ENCODE data around the gene GRIN2C.

GRIN2C gene

DNA sequence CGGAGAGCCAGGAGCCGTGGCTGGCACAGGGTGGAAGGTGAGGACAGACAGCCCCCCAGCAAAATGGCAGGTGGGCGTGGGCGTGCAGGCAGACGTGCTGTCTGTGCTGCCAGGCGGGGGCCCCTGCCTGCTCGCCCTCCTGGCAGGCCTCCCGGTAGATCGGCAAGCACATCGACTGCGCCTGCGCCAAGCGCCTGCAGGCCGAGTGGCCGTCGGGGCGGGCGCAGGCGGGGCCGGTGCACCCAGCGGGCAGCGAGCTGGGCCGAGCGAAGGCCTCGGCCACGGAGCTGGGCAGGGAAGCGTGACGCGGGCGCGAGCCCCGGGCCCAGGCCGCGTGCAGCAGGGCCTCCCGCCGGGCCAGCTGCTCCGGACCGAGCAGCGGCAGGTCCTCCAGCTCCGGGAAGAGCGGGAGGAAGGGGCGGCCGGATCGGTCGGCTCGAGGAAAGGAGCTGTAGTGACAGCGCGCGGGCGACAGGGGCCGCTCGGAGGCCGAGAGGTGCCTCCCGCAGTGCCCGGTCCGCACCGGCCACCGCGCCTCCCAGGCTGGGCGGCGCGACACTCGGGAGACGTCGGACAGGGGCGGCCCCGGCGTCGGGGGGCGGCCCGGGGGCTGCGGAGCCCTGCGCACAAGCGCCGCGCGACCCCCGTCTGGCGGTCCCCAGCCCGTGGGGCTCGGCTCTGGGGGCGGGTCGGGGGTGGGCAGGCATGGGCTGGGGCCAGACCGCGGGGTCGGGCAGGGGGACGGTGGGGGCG, 16.9 kb downstream of the GRIN2C start:
- no peak for DNase-seq

- DNase-seq, result no peak
Measured at GRCh38 chr17:74842146-74842598, 17.5 kb downstream of the GRIN2C start.

DNA sequence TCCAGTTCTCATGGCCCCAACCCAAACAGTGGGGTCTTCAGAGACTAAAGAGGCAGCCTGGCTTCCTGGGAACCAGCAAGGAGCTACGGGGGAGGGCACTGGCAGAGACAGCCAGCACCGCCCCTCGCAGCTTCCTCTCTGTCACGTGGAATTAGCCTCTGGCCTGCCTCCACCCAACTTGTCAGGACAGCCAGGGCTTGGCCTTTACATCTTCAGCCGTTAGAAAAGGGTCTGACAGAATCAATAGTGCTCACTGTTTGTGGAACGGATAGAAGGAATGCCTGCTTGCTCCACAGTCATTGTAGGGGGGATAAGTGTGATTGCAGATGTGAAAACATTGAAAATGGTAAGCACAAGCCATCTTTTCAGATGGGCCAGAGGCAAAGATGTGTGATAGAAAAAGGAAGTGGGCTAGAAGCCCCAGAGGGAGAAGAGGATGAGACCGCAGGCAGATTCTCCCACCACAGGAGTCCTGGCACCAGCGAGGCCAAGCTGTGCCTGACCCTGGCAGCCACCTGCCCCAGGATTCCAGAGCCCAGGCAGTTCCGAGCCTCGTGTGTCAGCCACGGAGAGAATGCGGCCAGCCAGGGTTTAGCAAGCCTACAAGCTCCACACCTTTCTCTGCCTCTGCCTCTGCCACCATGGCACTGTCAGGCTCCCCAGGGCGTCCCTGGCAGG, 18.6 kb downstream of the GRIN2C start:
- no peak for DNase-seq

GRCh38 chr17:74839990-74840852, 19.5 kb downstream of the GRIN2C start:
- no peak for DNase-seq

GRCh38 chr17:74838274-74838673, 21.4 kb downstream of the GRIN2C start:
- no peak for DNase-seq

GRCh38 chr17:74836691-74837467, 22.8 kb downstream of the GRIN2C start:
- no peak for DNase-seq

DNA sequence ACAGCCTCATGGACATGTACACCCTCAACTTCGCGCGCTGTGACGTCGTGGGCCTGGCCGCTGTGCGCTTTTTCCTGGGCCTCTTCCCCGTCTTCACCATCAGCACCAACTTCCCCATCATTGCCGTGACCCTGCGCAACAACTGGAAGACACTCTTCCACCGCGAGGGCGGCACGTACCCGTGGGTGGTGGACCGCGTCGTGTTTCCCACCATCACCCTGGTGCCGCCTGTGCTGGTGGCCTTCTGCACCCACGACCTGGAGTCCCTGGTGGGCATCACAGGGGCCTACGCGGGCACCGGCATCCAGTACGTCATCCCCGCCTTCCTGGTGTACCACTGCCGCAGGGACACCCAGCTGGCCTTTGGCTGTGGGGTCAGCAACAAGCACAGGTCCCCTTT, 23.5 kb downstream of the GRIN2C start:
- no peak for DNase-seq

DNA sequence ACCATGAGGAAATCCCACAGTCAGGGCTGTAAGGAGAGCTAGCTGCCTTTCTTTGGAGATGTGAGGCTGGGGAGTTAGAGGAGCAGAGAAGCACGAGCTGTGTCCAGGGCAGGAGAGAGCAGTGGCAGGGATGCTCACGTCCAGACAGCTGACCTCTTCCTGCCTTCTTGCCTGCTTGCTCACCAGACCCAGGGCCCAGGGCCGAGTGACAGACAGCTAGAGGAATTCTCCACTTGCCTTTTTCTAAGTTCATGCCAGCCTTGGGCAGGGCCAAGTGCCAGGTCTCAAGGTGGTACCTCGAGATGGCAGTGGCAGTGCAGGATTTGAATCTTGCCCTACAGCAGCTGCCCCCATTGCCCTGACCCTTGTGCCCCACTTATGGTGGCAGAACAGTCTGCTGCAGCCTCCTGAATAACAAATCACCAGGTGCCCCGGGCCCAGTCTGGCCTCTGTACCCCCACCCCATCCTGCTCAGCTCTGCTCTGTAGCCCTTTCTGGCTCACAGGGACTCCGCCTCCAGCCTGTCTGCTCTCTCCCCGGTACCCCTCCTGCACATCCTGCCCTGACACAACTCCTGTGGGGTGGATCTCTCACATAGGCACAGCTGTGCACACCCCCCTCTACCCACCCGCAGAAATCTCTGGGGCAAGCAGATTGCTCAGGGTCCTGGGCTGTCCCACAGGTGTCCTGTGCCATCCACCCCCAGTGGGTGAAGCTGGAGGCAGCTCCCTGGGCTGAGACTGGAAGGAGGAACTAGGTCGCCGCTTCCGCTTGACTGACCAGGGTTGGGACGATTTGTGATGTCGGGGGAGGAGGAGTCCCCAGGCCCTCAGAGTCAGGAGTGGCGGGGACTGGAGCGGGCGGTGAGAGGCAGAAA, 25.9 kb downstream of the GRIN2C start:
- no peak for DNase-seq

GRCh38 chr17:74832421-74832820, 27.3 kb downstream of the GRIN2C start:
- DNase-seq, result no peak

- no peak for DNase-seq
Measured at GRCh38 chr17:74831444-74832146, 28.1 kb downstream of the GRIN2C start.

DNA sequence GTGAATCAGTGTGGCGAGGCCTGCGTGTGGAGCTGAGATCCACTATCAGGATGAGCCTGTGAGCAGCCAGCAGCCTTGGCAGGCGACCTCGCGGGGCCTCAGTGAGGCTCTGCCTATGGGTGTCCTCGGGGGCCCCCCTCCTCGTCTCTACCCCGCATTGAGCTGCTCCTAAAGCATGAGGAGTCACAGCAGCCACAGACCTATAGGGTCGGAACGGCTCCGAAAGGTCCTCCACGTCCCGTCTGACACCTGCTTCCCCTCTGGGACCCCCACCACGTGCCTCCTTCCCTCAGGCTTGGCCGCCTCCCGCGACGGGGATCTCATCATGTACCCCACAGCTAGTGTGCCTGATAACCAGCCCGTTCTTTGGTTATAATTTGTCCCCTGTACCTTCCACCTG, 28.8 kb downstream of the GRIN2C start:
- no peak for DNase-seq

DNA sequence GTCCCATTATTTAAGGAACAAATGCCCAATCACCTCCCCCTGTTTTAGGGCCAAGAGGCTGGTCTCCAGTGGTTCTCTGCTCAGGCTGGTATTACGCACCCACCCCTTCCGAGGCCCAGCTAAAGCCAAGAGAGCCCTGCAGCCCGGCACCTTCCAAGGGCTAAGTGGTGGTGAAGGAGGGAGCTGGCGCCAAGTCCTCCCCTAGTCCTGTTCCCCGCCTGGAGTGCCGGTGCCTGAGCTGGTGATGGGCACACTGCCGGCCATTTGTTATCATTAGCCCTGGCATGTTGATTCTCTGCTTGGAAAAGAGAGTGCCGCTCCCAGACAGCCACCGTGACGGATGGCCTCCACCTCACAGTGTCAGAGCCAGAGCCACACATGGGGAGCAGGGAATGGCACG, 31.9 kb downstream of the GRIN2C start:
- no peak for DNase-seq

DNA sequence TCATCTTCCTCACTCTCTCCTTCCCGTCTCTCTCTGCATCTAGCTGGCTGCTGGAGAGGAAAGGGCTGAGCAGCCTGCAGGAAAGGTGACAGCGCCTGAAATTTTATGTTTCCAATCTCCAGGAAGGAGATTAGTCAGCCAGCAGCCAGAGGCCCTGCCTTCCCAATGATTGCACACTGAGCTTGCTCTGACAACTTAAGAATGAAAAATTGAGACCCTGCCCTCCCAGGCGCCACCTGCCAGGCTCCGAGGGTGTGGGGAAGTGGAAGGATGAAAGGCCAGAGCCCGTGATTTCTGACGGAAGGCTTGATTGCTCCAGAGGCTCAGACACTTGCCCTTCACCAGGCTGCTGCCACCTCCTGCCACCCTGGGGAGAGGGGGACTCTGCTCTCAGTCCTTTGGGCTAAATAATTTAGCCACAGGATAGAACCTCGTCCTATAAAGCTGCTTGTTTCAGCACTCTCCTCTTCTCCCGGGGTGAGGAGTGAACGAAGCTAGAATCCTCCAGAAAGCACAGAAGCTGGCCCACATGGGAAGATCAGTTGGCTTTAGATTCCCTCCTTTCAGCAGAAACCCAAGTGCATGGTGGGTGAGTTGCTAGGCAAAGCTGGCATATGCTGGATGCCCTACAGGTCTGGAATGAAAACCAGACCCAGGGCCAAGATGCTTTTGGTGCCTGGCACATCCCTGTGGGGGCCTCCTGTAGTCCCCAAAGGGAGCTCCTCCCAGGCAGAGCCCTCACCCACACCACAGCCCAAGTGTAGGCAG, 33.5 kb downstream of the GRIN2C start:
- DNase-seq, result no peak

DNA sequence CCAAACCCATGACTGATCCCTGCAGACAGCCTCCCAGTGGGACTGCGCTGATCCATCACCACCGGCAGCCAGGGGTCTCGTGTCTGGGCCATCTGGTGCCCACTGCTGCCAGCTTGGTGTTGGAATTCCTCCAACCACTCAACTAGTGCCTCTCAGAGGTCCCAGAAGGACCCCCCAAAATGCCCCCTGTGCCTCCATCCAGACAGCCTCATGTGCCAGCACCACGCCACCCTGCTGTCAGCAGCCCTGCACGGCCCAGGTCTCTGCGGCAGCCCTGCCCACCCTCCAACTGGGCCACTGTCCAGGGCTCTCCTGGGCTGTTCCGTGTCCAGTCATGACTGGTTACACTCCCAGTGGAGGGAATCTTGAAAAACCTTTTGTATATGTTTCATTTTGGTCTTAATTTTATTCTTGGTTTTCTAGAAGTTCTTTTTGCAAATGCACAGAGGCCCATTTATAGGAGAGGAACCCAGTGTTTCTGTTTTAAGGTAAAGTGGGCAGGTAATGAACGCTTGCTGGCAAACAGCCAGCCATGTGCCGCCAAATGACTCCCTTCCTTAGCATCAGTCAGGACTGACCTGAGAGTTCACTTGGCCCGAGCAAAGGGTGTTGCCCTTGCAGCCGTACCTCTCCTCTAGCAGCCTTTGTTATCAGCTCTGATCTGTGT, 34.6 kb downstream of the GRIN2C start:
- no peak for DNase-seq

DNA sequence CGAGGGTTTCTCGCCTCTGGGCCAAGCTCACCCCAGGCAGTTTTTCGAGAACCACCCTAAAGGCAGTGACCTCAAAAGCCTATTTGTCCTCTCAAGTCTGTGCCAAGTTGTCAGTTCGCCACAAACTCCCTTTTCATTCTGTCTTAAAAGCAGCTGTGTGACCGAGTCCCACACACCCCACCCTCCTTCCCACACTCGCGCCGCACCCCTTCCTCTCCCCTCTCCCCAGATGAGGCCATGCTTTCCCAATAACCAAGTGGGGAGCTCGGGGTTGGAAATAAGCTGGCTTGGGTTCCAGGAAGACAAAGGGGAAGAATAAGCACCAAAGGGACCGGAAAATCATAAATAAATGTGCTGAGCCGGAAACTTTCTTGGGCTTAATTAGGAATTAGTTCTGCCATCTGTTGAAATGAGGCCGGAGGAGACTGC, 36.7 kb downstream of the GRIN2C start:
- DNase-seq, result no peak

DNA sequence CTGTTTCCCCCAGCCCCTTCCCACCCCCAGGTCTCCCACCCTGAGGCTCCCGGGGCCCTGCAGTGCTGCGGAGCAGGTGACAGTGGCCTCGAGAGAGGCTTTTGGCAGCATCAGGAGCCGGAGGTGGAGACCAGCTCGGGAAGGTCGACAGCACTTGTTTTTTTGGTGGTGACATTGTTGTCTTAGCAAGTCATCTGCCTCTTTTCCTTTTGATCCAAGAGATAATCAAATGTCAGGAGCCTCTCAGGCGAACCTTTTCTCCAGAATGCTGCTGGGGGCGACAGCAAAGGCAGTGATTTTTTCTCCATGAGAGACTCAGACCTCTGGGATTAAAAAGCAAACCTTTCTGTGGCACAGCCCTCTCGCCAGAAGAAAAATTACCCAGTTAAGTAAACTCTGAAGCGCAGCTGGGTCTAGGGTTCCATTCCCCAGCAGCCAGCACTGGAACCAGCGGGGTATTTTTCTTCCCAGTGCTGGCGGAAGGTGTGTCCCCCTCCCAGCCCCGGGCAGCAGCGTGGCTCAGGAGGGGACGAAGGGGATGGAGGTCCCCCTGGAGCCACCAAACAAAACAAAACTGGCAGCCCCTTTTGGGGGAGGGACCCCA, 37.2 kb downstream of the GRIN2C start:
- DNase-seq, result no peak

GRCh38 chr17:74821655-74822334, 37.9 kb downstream of the GRIN2C start:
- no peak for DNase-seq

DNA sequence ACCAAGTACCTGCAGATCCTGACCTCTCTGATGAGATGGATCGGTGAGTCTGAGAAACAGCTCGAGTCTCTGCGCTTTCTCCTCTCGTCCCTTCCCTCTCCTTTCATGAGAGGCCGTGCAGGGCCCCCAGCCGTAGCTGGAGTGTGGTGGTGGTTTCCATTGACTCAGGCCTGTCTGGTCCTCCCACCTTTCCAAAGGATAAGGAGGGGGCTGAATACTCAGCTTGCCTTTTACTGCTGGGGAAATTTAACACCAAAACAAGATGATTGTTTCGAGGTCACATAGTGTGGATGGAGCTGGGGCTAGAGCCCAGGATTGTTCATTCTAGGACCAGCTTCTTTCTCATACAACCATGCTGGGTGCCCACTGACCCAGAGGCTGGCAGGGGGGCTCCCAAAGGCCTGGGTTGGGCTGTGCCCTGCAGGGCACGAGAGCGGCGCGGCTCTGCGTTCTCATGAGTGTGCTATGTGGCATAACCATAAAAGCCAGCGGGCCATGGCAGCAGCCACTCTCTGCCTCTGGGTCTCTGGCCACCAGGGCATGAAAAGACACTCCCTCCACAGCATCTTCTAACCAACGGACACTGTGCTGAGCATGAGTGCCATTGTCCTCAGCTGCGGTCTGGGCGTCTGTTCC, 39.8 kb downstream of the GRIN2C start:
- no peak for DNase-seq

All from CD4-positive, alpha-beta T cell treated with Interleukin-17A for 1 hour (primary cell).